Measurements from ENCODE around the gene PCDHGA12. TPM values are rescaled to one million over a fixed set of nuclear protein-coding genes. Genes with fewer than 3 reads are reported as not detected.
A peak's percentile ranks its signal among the peaks of the same experiment; 100 is the strongest.

The PCDHGA12 gene
- total RNA-seq, 3 donors from 2014 or later (not counting 1 experiment from before 2014, with no cell fraction given): 0.35 to 1.1 (median 0.75) TPM

GRCh38 chr5:141419074-141419880 is 11.0 kb upstream of the PCDHGA12 start:
- H3K36me3 ChIP-seq (ENCODE audit: control insufficient read depth, insufficient read depth, low read length): no peaks in the 10 kb centered on the region
- peaks cover 74% of the 10 kb centered on the region for H3K27me3 ChIP-seq (ENCODE audit: control insufficient read depth, insufficient read depth, low read length)
- H3K4me3 Mint-ChIP-seq: no peak overlapping the region
- H3K9me3 Mint-ChIP-seq: peaks cover 0 to 5% of the 10 kb centered on the region in 2 donors
- H3K27ac Mint-ChIP-seq: no peak overlapping the region
- no peak overlapping the region for H3K4me3 ChIP-seq (ENCODE audit: low read length)
- no peak for TF ChIP-seq CTCF (IDR thresholded peaks at IDR 0.05)
- ATAC-seq (no peak), DNase-seq (no peak)
- WGBS (ENCODE audit: insufficient coverage): 47% methylated on average over 74 of the region's 74 CpGs
- H3K27me3 Mint-ChIP-seq (ENCODE audit: low read depth in 2 of 2): peaks cover 68 to 69% of the 10 kb centered on the region in 2 donors
- peaks cover 36% of the 10 kb centered on the region for H3K9me3 ChIP-seq (ENCODE audit: control insufficient read depth, insufficient read depth, low read length)
- peaks cover 15% of the 10 kb centered on the region for H3K4me1 ChIP-seq (ENCODE audit: control insufficient read depth, insufficient read depth, low read length)
- H3K36me3 Mint-ChIP-seq: peaks cover 18% of the 10 kb centered on the region
- intact Hi-C loops (cut with micrococcal nuclease): no loop called here
- peaks cover 14 to 27% of the 10 kb centered on the region in 2 donors for H3K4me1 Mint-ChIP-seq
- H3K27ac ChIP-seq (ENCODE audit: low read length): no peak overlapping the region

- TF ChIP-seq CTCF (IDR thresholded peaks at IDR 0.05): peak; percentile 56
- Histone ChIP-seq H3K4me1 (ENCODE audit: control insufficient read depth, insufficient read depth, low read length) (peaks cover 11% of the 10 kb centered on the region), H3K4me3 (ENCODE audit: low read length) (peak within 1 kb of the TSS; percentile 6), H3K27me3 (ENCODE audit: control insufficient read depth, insufficient read depth, low read length) (peaks cover 72% of the 10 kb centered on the region), H3K27ac (ENCODE audit: low read length) (no peak within 1 kb of the TSS), H3K9me3 (ENCODE audit: control insufficient read depth, insufficient read depth, low read length) (peaks cover 36% of the 10 kb centered on the region), H3K36me3 (ENCODE audit: control insufficient read depth, insufficient read depth, low read length) (no peaks in the 10 kb centered on the region)
- DNase-seq (peak in 1 of 2 donors; percentile 56), ATAC-seq (peak; percentile 46 to 61 (median 53))
- peak within 1 kb of the TSS; percentile 58 for H3K4me3 Mint-ChIP-seq
- H3K27me3 Mint-ChIP-seq (ENCODE audit: low read depth in 2 of 2): peaks cover 60% of the 10 kb centered on the region in 2 donors
- WGBS (ENCODE audit: insufficient coverage): 9% methylated on average over 41 of the region's 42 CpGs
- peaks cover 0 to 5% of the 10 kb centered on the region in 2 donors for H3K9me3 Mint-ChIP-seq
- peaks cover 16% of the 10 kb centered on the region for H3K36me3 Mint-ChIP-seq
- H3K4me1 Mint-ChIP-seq: peaks cover 10 to 18% of the 10 kb centered on the region in 2 donors
- intact Hi-C loops (cut with micrococcal nuclease): loop anchor here (5.0 kb wide), 1 partner anchor 34 kb away; the partner anchor contains the start of gene PCDHGB4
- H3K27ac Mint-ChIP-seq: no peak within 1 kb of the TSS
Measured at GRCh38 chr5:141420855-141421488, 9.3 kb upstream of the PCDHGA12 start, which contains the start of gene PCDHGA11. PCDHGA11 (plus strand) TSS chr5:141421051; CDS start chr5:141421228, 177 bp downstream.

GRCh38 chr5:141421489-141421855 is 8.8 kb upstream of the PCDHGA12 start:
- peaks cover 16% of the 10 kb centered on the region for H3K36me3 Mint-ChIP-seq
- Histone ChIP-seq H3K36me3 (ENCODE audit: control insufficient read depth, insufficient read depth, low read length) (no peaks in the 10 kb centered on the region), H3K9me3 (ENCODE audit: control insufficient read depth, insufficient read depth, low read length) (peaks cover 36% of the 10 kb centered on the region), H3K4me1 (ENCODE audit: control insufficient read depth, insufficient read depth, low read length) (peaks cover 11% of the 10 kb centered on the region), H3K27me3 (ENCODE audit: control insufficient read depth, insufficient read depth, low read length) (peaks cover 70% of the 10 kb centered on the region), H3K4me3 (ENCODE audit: low read length) (no peak overlapping the region), H3K27ac (ENCODE audit: low read length) (no peak overlapping the region)
- TF ChIP-seq CTCF (IDR thresholded peaks at IDR 0.05): no peak
- ATAC-seq (no peak), DNase-seq (no peak)
- 15% methylated on average over 13 of the region's 13 CpGs for WGBS (ENCODE audit: insufficient coverage)
- peaks cover 0 to 5% of the 10 kb centered on the region in 2 donors for H3K9me3 Mint-ChIP-seq
- no peak overlapping the region for H3K27ac Mint-ChIP-seq
- H3K4me3 Mint-ChIP-seq: peak overlapping the region; percentile 58
- intact Hi-C loops (cut with micrococcal nuclease): loop anchor here (5.0 kb wide), 1 partner anchor 34 kb away; the partner anchor contains the start of gene PCDHGB4
- H3K4me1 Mint-ChIP-seq: peaks cover 10 to 18% of the 10 kb centered on the region in 2 donors
- peaks cover 55 to 57% of the 10 kb centered on the region in 2 donors for H3K27me3 Mint-ChIP-seq (ENCODE audit: low read depth in 2 of 2)
